Breast epithelium (tissue), 4 donors: ENCODE data around the gene TPSD1. TPM values are rescaled to one million over a fixed set of nuclear protein-coding genes. Genes with fewer than 3 reads are reported as not detected.
A peak's percentile ranks its signal among the peaks of the same experiment; 100 is the strongest.
"Not testable (repeated sequence)": the region's sequence is repeated elsewhere in the genome, so short reads cannot be mapped to it uniquely, and the experiment has no call there.

Experiments
- DNase-seq, 2 donors: peaks; one replicate each; pipeline ENCODE4 v3.0.0-alpha.2; 2019; ENCODE audit warnings: low spot score in 2 of 2
- H3K27ac ChIP-seq, 2 donors: fragments of 200-600 bp; sonication (generic) in 1 of 2; one replicate each; pipeline ENCODE4 v1.5.1; 2016 to 2019; ENCODE audit warnings: mild to moderate bottlenecking in 1 of 2
- H3K27me3 ChIP-seq, 2 donors: fragments of 200-600 bp; sonication (generic) in 1 of 2; one replicate each; pipeline versions ENCODE4 v1.5.1 to v1.6.0; 2017 to 2019; ENCODE audit warnings: control low read depth in 1 of 2, mild to moderate bottlenecking in 1 of 2
- H3K36me3 ChIP-seq: fragments of 200-600 bp; one replicate; pipeline ENCODE4 v1.5.1; 2019
- H3K4me1 ChIP-seq, 2 donors: fragments of 200-600 bp; sonication (generic); one replicate each; pipeline ENCODE4 v1.5.1; 2016 to 2019; ENCODE audit warnings: control low read depth in 1 of 2
- H3K4me3 ChIP-seq, 3 donors: fragments of 200-600 bp; sonication (generic); 1 replicate in 2 of 3; 2 replicates in 1 of 3; pipeline ENCODE4 v1.5.1; 2016 to 2019; ENCODE audit warnings: mild to moderate bottlenecking in 3 of 3, moderate library complexity in 2 of 3
- H3K9me3 ChIP-seq, 2 donors: fragments of 200-600 bp; sonication (generic) in 1 of 2; one replicate each; pipeline ENCODE4 v1.5.1; 2016 to 2019; ENCODE audit warnings: control low read depth in 1 of 2
- POLR2A ChIP-seq: fragments of 450-650 bp; IDR thresholded peaks from one replicate; pipeline ENCODE4 v1.6.1; 2016; ENCODE audit warnings: antibody characterized with exemption, mild to moderate bottlenecking, moderate library complexity
- POLR2AphosphoS5 ChIP-seq, 3 donors: sonication (generic); formaldehyde crosslinking; IDR thresholded peaks; one replicate each; pipeline ENCODE4 v1.6.1; 2017; ENCODE audit warnings: antibody characterized with exemption in 3 of 3
- intact Hi-C: fragments of 100-400 bp; cut with DNase I; formaldehyde crosslinking; loops from one replicate; pipeline ENCODE4 v1.15.1; 2023; ENCODE audit warnings: low total_unique reads
- total RNA-seq, 3 donors: library from RNA; depleted of rRNA; stranded (reverse); fragments of >200 nt; gene quantifications; one replicate each; pipeline ENCODE4 v1.1.0, GENCODE V29; 2016
- TF ChIP-seq, protein P1 (sequence below), 3 donors: fragments of 450-650 bp; IDR thresholded peaks; one replicate each; pipeline ENCODE4 v1.5.1; 2016 to 2017; ENCODE audit warnings: antibody characterized with exemption in 3 of 3, mild to moderate bottlenecking in 3 of 3, moderate library complexity in 3 of 3

TPSD1 gene
- total RNA-seq, 3 donors from 2014 or later: 1.6 to 5.9 (median 2.0) TPM

DNA sequence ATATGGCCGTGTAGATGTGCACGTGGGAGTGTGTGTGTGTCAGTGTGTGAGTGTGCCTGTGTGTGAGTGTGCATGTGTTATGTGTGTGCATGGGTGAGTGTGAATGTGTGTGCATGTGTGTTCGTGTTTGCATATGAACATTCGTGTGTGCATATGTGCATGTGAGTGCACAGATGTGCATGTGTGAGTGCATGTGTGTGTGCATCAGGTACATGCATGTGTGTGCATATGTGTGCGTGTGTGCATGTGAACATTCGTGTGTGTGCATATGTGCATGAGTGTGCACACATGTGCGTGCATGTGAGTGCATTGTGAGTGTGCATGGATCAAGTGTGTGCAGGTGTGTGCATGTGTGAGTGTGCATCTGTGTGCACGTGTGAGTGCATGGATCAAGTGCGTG, 17.9 kb upstream of the TPSD1 start:
- no peaks in the 10 kb centered on the region for H3K27me3 ChIP-seq
- TF ChIP-seq POLR2AphosphoS5 (IDR thresholded peaks at IDR 0.05): no peak
- TF ChIP-seq, protein P1, sequence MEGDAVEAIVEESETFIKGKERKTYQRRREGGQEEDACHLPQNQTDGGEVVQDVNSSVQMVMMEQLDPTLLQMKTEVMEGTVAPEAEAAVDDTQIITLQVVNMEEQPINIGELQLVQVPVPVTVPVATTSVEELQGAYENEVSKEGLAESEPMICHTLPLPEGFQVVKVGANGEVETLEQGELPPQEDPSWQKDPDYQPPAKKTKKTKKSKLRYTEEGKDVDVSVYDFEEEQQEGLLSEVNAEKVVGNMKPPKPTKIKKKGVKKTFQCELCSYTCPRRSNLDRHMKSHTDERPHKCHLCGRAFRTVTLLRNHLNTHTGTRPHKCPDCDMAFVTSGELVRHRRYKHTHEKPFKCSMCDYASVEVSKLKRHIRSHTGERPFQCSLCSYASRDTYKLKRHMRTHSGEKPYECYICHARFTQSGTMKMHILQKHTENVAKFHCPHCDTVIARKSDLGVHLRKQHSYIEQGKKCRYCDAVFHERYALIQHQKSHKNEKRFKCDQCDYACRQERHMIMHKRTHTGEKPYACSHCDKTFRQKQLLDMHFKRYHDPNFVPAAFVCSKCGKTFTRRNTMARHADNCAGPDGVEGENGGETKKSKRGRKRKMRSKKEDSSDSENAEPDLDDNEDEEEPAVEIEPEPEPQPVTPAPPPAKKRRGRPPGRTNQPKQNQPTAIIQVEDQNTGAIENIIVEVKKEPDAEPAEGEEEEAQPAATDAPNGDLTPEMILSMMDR (IDR thresholded peaks at IDR 0.05): no peak
- TF ChIP-seq POLR2A: no peak
- intact Hi-C loops: no loop called here
- no peak overlapping the region for H3K27ac ChIP-seq
- no peak for DNase-seq
- no peaks in the 10 kb centered on the region for H3K9me3 ChIP-seq
- no peaks in the 10 kb centered on the region for H3K4me1 ChIP-seq
- H3K36me3 ChIP-seq: no peaks in the 10 kb centered on the region
- H3K4me3 ChIP-seq: no peak overlapping the region

DNA sequence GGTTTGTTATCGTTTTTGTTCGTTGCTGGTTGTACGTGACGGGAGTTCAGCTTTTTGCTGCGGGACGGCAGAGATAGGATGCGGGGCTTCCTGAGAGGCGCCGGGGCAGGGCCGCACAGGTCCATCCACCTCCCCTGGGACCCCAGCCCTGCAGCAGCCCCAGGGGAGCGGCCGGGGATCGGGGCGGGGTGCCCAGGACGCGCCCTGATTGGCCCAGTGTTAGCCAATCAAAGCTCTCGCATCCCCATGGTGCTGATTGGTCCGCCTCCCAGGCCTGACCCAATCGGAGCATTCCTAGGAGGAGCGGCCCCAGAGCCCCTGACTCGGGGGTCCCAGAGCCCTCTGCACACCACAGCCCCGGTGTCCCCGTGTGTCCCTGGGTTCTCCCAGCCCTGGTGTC, 17.0 kb upstream of the TPSD1 start:
- H3K36me3 ChIP-seq, DNase-seq, H3K27me3 ChIP-seq, H3K27ac ChIP-seq, H3K4me1 ChIP-seq, intact Hi-C loops, H3K9me3 ChIP-seq, H3K4me3 ChIP-seq: not testable (repeated sequence)

DNA sequence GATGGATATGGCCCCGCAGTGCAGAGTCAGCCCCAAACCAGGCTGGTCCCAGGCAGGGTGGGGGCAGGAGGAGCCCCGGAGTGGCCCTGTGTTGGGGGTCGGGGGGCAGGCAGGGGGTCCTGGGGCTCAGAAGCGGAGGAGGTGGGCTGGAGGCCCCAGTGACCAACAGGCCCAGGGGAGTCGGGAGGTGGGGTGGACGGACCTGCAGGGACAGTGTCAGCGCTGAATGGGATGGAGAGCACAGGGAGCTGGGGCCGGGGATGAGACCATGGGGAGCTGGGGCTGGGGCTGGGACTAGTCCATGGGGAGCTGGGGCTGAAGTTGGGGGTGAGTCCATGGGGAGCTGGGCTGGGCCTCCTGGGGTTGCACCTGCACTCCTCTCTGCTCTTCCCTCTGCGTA, 16.3 kb upstream of the TPSD1 start:
- H3K9me3 ChIP-seq, DNase-seq, H3K27ac ChIP-seq, H3K4me3 ChIP-seq, H3K27me3 ChIP-seq, intact Hi-C loops, H3K36me3 ChIP-seq, H3K4me1 ChIP-seq: not testable (repeated sequence)

DNA sequence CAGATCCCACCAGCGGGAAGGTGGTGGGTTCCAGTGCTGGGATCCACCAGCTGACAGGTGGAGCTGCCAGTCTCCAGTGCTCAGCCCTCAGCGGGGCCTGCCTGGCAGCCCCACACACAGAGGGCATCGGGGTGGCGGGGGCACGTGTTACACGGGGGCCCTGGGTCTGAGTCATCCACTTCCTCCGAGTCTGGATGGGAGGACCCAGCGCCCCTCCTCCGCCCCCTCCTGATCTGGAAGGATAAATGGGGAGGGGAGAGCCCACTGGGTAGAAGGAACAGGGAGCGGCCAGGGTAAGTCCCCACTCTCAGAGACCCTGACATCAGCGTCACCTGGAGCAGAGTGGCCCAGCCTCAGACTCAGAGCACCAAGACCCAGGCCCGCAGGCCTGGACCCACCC, 15.4 kb upstream of the TPSD1 start, which contains the start of gene TPSAB1:
Gene TPSAB1, plus strand, starts transcription at position 270 of the 400 bp plus-strand sequence. CDS start 234 bp downstream, outside the sequence.
- H3K27me3 ChIP-seq, H3K27ac ChIP-seq, H3K4me3 ChIP-seq, H3K4me1 ChIP-seq, H3K9me3 ChIP-seq, DNase-seq, H3K36me3 ChIP-seq, intact Hi-C loops: not testable (repeated sequence)

DNA sequence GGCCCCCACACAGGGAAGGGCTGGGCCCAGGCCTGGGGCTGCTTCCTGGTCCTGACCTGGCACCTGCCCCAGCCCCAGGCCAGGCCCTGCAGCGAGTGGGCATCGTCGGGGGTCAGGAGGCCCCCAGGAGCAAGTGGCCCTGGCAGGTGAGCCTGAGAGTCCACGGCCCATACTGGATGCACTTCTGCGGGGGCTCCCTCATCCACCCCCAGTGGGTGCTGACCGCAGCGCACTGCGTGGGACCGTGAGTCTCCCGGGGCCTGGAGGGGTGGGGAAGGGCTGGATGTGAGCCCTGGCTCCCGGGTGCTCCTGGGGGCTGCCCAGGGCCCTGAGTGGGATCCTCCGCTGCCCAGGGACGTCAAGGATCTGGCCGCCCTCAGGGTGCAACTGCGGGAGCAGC, 14.8 kb upstream of the TPSD1 start:
- H3K36me3 ChIP-seq, H3K4me3 ChIP-seq, H3K27ac ChIP-seq, intact Hi-C loops, H3K4me1 ChIP-seq, DNase-seq, H3K27me3 ChIP-seq, H3K9me3 ChIP-seq: not testable (repeated sequence)

DNA sequence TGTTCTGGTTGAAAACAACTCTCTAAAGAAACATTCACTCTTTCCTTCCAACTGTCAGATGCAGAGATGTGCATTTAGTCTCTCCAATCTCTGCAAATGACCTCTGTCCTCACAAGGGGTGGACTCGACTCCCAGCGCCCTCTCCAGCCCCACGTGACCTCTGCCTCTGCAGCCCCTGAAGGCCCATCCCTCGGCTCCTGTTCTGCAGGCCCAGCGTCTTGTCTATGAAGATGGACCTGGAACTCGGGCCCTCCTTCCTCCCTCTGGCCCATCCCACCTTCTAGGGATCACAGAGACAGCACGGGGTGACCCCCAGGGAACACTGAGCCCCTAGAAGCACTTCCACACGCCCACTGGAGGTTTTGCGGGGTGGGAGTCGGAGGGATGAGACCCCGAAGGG, 12.5 kb upstream of the TPSD1 start:
- H3K4me1 ChIP-seq, H3K27ac ChIP-seq, H3K4me3 ChIP-seq, H3K9me3 ChIP-seq, DNase-seq, H3K36me3 ChIP-seq, intact Hi-C loops: not testable (repeated sequence)
- peaks cover 0 to 11% of the 10 kb centered on the region in 2 donors for H3K27me3 ChIP-seq

DNA sequence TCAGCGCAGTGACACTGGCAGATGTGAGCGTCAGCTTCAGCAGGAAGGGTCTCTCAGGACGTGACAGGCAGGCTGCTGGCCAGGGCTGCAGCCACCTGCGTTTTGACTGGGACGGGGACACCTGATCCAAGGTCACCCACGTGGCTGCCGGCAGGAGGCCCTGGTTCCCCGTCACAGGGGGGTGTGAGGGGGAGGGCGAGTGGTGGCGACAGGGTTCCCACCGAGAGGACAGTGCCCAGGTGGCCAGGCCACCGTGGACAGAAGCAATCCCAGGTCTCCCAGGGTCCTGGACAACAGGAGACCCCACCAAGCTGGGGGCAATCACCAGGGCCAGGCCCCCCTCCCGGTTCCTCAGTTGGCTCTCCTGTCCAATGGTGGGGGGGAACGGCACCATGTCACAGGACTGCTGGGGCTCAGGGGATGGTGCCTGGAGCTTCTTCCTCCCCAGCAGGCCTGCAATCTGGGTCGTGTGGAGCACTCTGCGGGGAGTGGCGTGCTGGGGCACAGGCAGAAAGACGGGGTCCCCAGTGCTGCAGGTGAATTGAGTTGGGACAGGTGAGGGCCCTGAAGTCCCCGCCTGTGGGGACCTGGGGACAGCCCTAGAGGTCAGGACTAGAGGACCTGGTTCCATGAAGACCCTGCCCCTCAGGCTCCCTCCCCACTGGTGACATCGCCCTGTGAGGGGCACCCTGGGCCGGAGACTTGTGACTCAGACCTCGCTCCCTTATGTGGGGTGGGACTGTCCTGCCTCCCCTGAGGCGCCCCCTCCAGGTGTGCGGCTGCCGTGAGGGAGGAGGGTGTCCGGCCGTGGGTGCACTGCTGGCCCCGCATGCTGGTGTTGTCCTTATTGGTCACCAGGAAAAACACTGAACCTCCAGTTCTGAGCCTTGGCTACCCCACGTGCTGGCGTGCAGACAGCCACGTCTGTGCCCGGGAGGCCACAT, 11.7 kb upstream of the TPSD1 start:
- H3K36me3 ChIP-seq, H3K4me3 ChIP-seq, DNase-seq, H3K4me1 ChIP-seq, intact Hi-C loops, H3K27ac ChIP-seq, H3K9me3 ChIP-seq: not testable (repeated sequence)
- peaks cover 0 to 11% of the 10 kb centered on the region in 2 donors for H3K27me3 ChIP-seq

DNA sequence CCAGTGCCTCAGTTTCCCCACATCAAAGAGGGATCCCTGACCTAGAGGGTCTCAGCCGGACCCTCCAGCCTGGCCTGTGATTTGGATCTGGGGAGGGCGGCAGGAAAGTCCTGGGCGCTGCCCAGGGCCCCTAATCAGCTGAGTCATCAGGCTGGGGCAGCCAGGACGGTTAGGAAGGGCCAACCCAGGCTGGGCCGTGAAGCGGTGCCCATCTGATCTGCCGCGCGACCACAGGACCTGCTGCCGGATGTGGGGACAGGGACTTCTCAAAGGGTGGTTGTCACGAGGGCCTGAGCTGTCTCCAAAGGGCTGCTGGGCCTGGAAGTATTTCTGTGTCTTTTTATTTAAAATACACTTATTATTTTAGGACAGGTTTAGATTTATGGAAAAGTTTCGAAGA, 11.0 kb upstream of the TPSD1 start:
- Histone ChIP-seq H3K27ac (no peak overlapping the region), H3K36me3 (no peaks in the 10 kb centered on the region), H3K4me3 (no peak overlapping the region), H3K9me3 (no peaks in the 10 kb centered on the region), H3K4me1 (no peaks in the 10 kb centered on the region), H3K27me3 (peaks cover 0 to 11% of the 10 kb centered on the region in 2 donors)
- intact Hi-C loops: no loop called here
- no peak for TF ChIP-seq POLR2AphosphoS5 (IDR thresholded peaks at IDR 0.05)
- TF ChIP-seq, protein P1 (IDR thresholded peaks at IDR 0.05): no peak
- TF ChIP-seq POLR2A: no peak
- DNase-seq: peak in 1 of 2 donors; percentile 78
